Stomach (tissue), 9 donors: Measurements from ENCODE around the gene MAPK7. TPM values are rescaled to one million over a fixed set of nuclear protein-coding genes. Genes with fewer than 3 reads are reported as not detected.

Experiments
- DNase-seq, 2 donors: peaks; one replicate each; pipeline versions ENCODE4 v3.0.0 to v3.0.0-alpha.2; 2013 to 2019
- H3K27ac ChIP-seq, 5 donors: fragments of 200-600 bp in 4 of 5; sonication (generic) in 4 of 5; one replicate each; pipeline ENCODE4 v1.5.1; 2013 to 2019; ENCODE audit warnings: mild to moderate bottlenecking in 1 of 5, moderate library complexity in 1 of 5
- H3K27me3 ChIP-seq, 3 donors: fragments of 200-600 bp; sonication (generic); one replicate each; pipeline ENCODE4 v1.5.1; 2017 to 2019; ENCODE audit warnings: mixed run types in 1 of 3
- H3K36me3 ChIP-seq, 4 donors: fragments of 200-600 bp; sonication (generic); 1 replicate in 3 of 4; 2 replicates in 1 of 4; pipeline ENCODE4 v1.5.1; 2016 to 2019
- H3K4me1 ChIP-seq, 4 donors: fragments of 200-600 bp; sonication (generic); one replicate each; pipeline ENCODE4 v1.5.1; 2016 to 2019
- H3K4me3 ChIP-seq, 4 donors: fragments of 200-600 bp; sonication (generic) in 3 of 4; one replicate each; pipeline ENCODE4 v1.5.1; 2016 to 2019; ENCODE audit warnings: mild to moderate bottlenecking in 1 of 4
- H3K9me3 ChIP-seq, 4 donors: fragments of 200-600 bp; sonication (generic); one replicate each; pipeline ENCODE4 v1.5.1; 2016 to 2019
- EP300 ChIP-seq: sonication (generic); formaldehyde crosslinking; IDR thresholded peaks from one replicate; pipeline ENCODE4 v1.6.1; 2017; ENCODE audit warnings: antibody characterized with exemption
- POLR2A ChIP-seq, 4 donors: fragments of 450-650 bp; IDR thresholded peaks; one replicate each; pipeline ENCODE4 v1.6.1; 2016; ENCODE audit warnings: antibody characterized with exemption in 4 of 4, control low read depth in 2 of 4, mild to moderate bottlenecking in 1 of 4, moderate library complexity in 1 of 4
- POLR2AphosphoS5 ChIP-seq, 3 donors: sonication (generic); formaldehyde crosslinking; IDR thresholded peaks; one replicate each; pipeline ENCODE4 v1.6.1; 2016; ENCODE audit warnings: antibody characterized with exemption in 3 of 3
- WGBS, 5 donors: extraction: QIAGEN DNeasy Blood & Tissue Kit in 3 of 5; methylation state at CpG; one replicate each; pipeline versions ENCODE4 v1.1.5 to v1.1.7; 2013 to 2018; 5-methylcytosine and 5-hydroxymethylcytosine counted together
- intact Hi-C: fragments of 100-400 bp; cut with DNase I; formaldehyde crosslinking; loops from one replicate; pipeline ENCODE4 v1.15.1; 2023; ENCODE audit warnings: low total_unique reads
- polyA plus RNA-seq, 3 donors: library from polyadenylated mRNA; stranded (reverse); fragments of 200-250 nt; gene quantifications; one replicate each; pipeline ENCODE4 v1.2.3, GENCODE V29; 2013
- total RNA-seq, 5 donors: library from RNA; depleted of rRNA; stranded (reverse); fragments of >200 nt; gene quantifications; one replicate each; pipeline versions ENCODE4 v1.1.0 to v1.2.3, GENCODE V29; 2014 to 2016
- TF ChIP-seq, protein P1 (sequence below), 7 experiments: fragments of 450-650 bp in 4 of 7; fragments of 200-600 bp in 3 of 7; sonication (generic) in 3 of 7; IDR thresholded peaks; one replicate each; pipeline ENCODE4 v1.5.1; 2016 to 2019; ENCODE audit warnings: antibody characterized with exemption in 7 of 7, control low read depth in 2 of 7, mild to moderate bottlenecking in 1 of 7
- donor health status: healthy with polysubstance abuse.
- donor health status: Bipolar disorder and iron deficiency.
- donor health status: healthy.

The MAPK7 gene
- total and polyA plus RNA-seq, 8 donors: 10.3 to 221 (median 30.5) TPM

DNA sequence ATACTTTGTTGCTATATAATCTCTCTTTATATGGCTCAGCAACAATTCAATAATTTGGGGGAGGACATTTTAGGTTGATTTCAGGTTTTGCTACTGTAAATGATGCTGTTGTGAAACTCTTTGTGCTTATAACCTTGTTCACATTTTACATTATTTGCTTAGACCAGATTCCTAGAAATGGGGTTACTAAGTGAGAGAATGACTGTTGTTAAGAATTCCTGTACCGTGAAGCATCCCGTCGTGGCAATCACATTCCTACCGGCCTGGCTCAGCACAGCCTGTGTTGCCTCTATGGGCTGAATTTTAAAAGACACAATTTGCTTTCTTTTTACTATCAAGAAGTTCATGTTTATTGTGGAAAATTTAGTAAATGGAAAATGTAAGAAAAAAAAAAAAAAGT, 47.2 kb upstream of the MAPK7 start:
- peak in 1 of 3 donors; percentile 27 for TF ChIP-seq POLR2AphosphoS5 (IDR thresholded peaks at IDR 0.05)
- TF ChIP-seq, protein P1, sequence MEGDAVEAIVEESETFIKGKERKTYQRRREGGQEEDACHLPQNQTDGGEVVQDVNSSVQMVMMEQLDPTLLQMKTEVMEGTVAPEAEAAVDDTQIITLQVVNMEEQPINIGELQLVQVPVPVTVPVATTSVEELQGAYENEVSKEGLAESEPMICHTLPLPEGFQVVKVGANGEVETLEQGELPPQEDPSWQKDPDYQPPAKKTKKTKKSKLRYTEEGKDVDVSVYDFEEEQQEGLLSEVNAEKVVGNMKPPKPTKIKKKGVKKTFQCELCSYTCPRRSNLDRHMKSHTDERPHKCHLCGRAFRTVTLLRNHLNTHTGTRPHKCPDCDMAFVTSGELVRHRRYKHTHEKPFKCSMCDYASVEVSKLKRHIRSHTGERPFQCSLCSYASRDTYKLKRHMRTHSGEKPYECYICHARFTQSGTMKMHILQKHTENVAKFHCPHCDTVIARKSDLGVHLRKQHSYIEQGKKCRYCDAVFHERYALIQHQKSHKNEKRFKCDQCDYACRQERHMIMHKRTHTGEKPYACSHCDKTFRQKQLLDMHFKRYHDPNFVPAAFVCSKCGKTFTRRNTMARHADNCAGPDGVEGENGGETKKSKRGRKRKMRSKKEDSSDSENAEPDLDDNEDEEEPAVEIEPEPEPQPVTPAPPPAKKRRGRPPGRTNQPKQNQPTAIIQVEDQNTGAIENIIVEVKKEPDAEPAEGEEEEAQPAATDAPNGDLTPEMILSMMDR (IDR thresholded peaks at IDR 0.05): no peak
- intact Hi-C loops: no loop called here

DNA sequence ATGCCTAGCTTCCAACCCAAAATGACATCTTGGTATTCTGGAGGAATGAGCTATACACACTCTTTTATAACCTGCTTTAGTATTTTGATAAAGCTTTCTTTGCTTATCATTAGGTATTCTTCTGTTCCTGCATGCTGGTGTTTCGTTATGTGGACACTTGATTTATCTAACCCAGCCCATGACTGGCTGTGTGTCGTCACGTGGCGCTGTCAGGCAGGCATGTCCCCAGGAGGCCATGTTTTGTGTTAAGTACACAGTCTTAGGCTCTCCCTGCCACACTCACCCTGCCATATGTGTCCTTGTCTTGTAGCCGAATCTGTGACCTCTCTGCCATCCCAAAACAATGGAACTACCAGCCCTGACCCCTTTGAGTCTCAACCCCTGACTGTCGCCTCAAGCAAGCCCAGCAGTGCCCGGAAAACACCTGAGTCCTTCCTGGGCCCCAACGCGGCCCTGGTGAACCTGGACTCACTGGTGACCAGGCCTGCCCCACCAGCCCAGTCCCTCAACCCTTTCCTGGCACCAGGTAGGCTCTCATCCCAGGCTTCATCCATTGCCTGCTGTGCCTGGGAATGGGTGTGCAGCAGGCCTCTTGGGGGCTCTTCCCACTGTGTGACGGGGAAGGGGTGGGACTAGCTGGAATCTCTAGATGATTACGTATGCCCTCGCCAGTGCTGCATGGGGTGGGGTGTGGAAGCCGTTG, 46.6 kb upstream of the MAPK7 start:
- H3K27me3 ChIP-seq: no peaks in the 10 kb centered on the region
- no peak overlapping the region for H3K4me3 ChIP-seq
- peaks cover 0 to 69% (median 53%) of the 10 kb centered on the region in 4 donors for H3K36me3 ChIP-seq
- no peak overlapping the region for H3K27ac ChIP-seq
- 87 to 92% (median 91%) methylated on average over 13 of the region's 13 CpGs for WGBS, 5 donors
- TF ChIP-seq EP300: no peak
- TF ChIP-seq, protein P1 (IDR thresholded peaks at IDR 0.05): no peak
- no peak for TF ChIP-seq POLR2AphosphoS5 (IDR thresholded peaks at IDR 0.05)
- TF ChIP-seq POLR2A (IDR thresholded peaks at IDR 0.05): no peak
- no peaks in the 10 kb centered on the region for H3K9me3 ChIP-seq
- DNase-seq: peak in 1 of 2 donors; percentile 8
- peaks cover 0 to 1% (median 0%) of the 10 kb centered on the region in 4 donors for H3K4me1 ChIP-seq
- intact Hi-C loops: no loop called here

More for the DNA sequence above, 47.2 kb upstream of the MAPK7 start:
- Histone ChIP-seq H3K27me3 (no peaks in the 10 kb centered on the region), H3K9me3 (no peaks in the 10 kb centered on the region), H3K4me3 (no peak overlapping the region), H3K4me1 (no peaks in the 10 kb centered on the region), H3K27ac (no peak overlapping the region), H3K36me3 (peaks cover 0 to 68% (median 53%) of the 10 kb centered on the region in 4 donors)
- WGBS, 5 donors: 75 to 86% (median 83%) methylated on average over 4 of the region's 4 CpGs
- peak in 1 of 2 donors; percentile 22 for DNase-seq

DNA sequence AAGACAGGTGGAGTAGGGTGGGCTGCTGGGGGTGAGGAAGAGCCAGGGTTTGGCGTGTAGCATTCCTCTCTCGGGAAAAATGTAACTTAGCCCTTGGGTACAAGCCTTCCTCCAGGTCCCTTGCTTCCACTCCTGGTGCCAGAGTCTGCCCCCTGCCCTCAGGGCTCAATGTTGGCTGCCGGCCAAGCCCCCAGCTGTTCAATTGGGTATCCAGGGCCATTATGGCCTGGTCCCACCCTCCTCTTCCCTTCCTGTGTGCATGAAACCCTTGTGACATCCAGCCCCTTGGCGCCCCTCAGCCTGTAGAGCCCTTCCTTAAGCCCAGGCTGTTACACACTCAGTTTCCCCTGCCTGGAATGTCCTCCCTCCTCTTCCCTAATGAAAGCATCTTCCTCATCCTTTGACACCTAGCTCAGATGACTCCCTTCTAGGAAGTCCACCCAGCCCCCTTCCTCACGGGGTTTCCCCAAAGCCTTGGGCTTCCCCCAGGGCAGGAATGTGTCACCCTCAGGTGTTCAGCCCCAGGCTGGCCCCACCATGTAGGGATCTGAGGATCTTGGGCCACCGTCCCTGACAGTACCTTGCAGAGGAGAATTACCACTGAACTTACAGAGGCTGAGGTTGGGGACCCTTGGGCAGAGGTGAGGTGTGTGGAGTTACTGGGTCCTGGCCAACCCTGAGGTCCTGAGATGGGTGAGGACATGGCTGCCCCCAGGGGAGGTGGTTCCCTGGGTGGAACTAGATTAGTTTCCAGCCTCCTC, 45.7 kb upstream of the MAPK7 start:
- no peaks in the 10 kb centered on the region for H3K27me3 ChIP-seq
- TF ChIP-seq, protein P1 (IDR thresholded peaks at IDR 0.05): no peak
- TF ChIP-seq POLR2A (IDR thresholded peaks at IDR 0.05) (no peak), EP300 (no peak), POLR2AphosphoS5 (IDR thresholded peaks at IDR 0.05) (no peak)
- no peak overlapping the region for H3K4me3 ChIP-seq
- intact Hi-C loops: no loop called here
- 82 to 88% (median 83%) methylated on average over 6 of the region's 6 CpGs for WGBS, 5 donors
- no peak overlapping the region for H3K27ac ChIP-seq
- peaks cover 0 to 62% (median 53%) of the 10 kb centered on the region in 4 donors for H3K36me3 ChIP-seq
- DNase-seq: peak in 1 of 2 donors; percentile 23
- H3K4me1 ChIP-seq: peaks cover 0 to 10% (median 2%) of the 10 kb centered on the region in 4 donors
- H3K9me3 ChIP-seq: no peaks in the 10 kb centered on the region

DNA sequence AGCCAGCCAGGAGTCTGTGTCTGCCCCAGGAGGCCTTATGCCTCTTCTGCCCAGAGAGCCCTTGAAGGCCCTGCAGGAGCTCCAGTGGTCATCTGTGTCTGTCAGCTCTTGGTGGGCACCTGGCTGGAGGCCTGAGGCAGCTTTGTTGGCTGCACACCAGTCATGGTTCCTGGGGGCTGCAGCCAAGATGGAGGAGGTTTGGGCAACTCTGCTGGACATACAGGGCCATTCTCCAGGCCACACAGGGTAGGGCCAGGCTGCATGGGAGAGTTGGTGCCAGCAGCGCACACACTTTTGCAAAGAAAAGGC, 45.2 kb upstream of the MAPK7 start:
- intact Hi-C loops: no loop called here
- Histone ChIP-seq H3K4me1 (peaks cover 0 to 15% (median 5%) of the 10 kb centered on the region in 4 donors), H3K4me3 (no peak overlapping the region), H3K9me3 (no peaks in the 10 kb centered on the region), H3K36me3 (peaks cover 0 to 62% (median 52%) of the 10 kb centered on the region in 4 donors), H3K27me3 (no peaks in the 10 kb centered on the region), H3K27ac (no peak overlapping the region)
- peak in 1 of 2 donors; percentile 18 for DNase-seq
- 95 to 100% (median 100%) methylated on average over 1 of the region's 1 CpG for WGBS, 5 donors
- no peak for TF ChIP-seq EP300
- TF ChIP-seq, protein P1 (IDR thresholded peaks at IDR 0.05): no peak
- TF ChIP-seq POLR2AphosphoS5 (IDR thresholded peaks at IDR 0.05): no peak
- no peak for TF ChIP-seq POLR2A (IDR thresholded peaks at IDR 0.05)
